AG20443 (cell line): ENCODE data around the gene INAFM2.
A peak's percentile ranks its signal among the peaks of the same experiment; 100 is the strongest.

Source experiments
- DNase-seq: peaks from one replicate; pipeline ENCODE4 v3.0.0; 2012; ENCODE audit warnings: low spot score, mixed read lengths

INAFM2 gene

GRCh38 chr15:40306908-40307307, 16.6 kb upstream of the INAFM2 start:
- no peak for DNase-seq

GRCh38 chr15:40307421-40308211, 15.9 kb upstream of the INAFM2 start, which contains the start of gene PLCB2:
TSS of gene PLCB2 (minus strand) at chr15:40307935. CDS start at chr15:40307672, 263 bp downstream.
- DNase-seq = no peak

- DNase-seq = no peak
Observed at GRCh38 chr15:40309344-40309862, 14.1 kb upstream of the INAFM2 start.

- DNase-seq = peak; percentile 69
Observed at GRCh38 chr15:40310001-40310959, 13.2 kb upstream of the INAFM2 start.

- no peak for DNase-seq
Observed at GRCh38 chr15:40310993-40311392, 12.5 kb upstream of the INAFM2 start.

- DNase-seq = no peak
Observed at GRCh38 chr15:40312370-40313158, 10.9 kb upstream of the INAFM2 start.

GRCh38 chr15:40313531-40314398, 9.7 kb upstream of the INAFM2 start:
- peak; percentile 35 for DNase-seq

- DNase-seq = peak; percentile 80
Observed at GRCh38 chr15:40314723-40315276, 8.7 kb upstream of the INAFM2 start.

- no peak for DNase-seq
Observed at GRCh38 chr15:40316931-40317330, 6.6 kb upstream of the INAFM2 start.

- DNase-seq = no peak
Observed at GRCh38 chr15:40317580-40317979, 5.9 kb upstream of the INAFM2 start.

GRCh38 chr15:40320409-40320808, 3.1 kb upstream of the INAFM2 start:
- DNase-seq = no peak

GRCh38 chr15:40320931-40321371, 2.5 kb upstream of the INAFM2 start:
- peak; percentile 78 for DNase-seq

- no peak for DNase-seq
Observed at GRCh38 chr15:40322531-40323238, 807 bp upstream of the INAFM2 start.

- no peak for DNase-seq
Observed at GRCh38 chr15:40323953-40324937, 753 bp downstream of the INAFM2 start.

GRCh38 chr15:40325188-40325587, 1.7 kb downstream of the INAFM2 start:
- DNase-seq = no peak

- DNase-seq = no peak
Observed at GRCh38 chr15:40325700-40326099, 2.2 kb downstream of the INAFM2 start.

GRCh38 chr15:40327457-40327856, 4.0 kb downstream of the INAFM2 start:
- no peak for DNase-seq

- DNase-seq = no peak
Observed at GRCh38 chr15:40328176-40328575, 4.7 kb downstream of the INAFM2 start.
